Central memory CD8-positive, alpha-beta T cell (primary cell): ENCODE results near the gene CIRBP.

Experiments used
- ATAC-seq: fragments of 150-1000 bp; cut with Tn5 transposase; replicated peaks from 2 replicates; pipeline ENCODE4 v1.10.0; 2022; ENCODE audit warnings: mild to moderate bottlenecking, moderate FRiP score, moderate number of reproducible peaks; ENCODE audit not compliant: poor library complexity, severe bottlenecking; ENCODE audit errors: extremely low read depth
- DNase-seq, 2 donors: peaks; one replicate each; pipeline ENCODE4 v3.0.0; 2021; ENCODE audit warnings: low spot score in 2 of 2
- H3K27ac Mint-ChIP-seq: one replicate; pipeline ENCODE4 v1.8.0; 2022; ENCODE audit warnings: low read depth, mild to moderate bottlenecking, moderate library complexity, mixed read lengths
- H3K27me3 Mint-ChIP-seq: one replicate; pipeline ENCODE4 v1.8.0; 2022; ENCODE audit warnings: mixed read lengths
- H3K36me3 Mint-ChIP-seq: one replicate; pipeline ENCODE4 v1.8.0; 2022; ENCODE audit warnings: mild to moderate bottlenecking, moderate library complexity, mixed read lengths; ENCODE audit not compliant: insufficient read depth
- H3K4me1 Mint-ChIP-seq: one replicate; pipeline ENCODE4 v1.8.0; 2022; ENCODE audit warnings: mixed read lengths
- H3K4me3 Mint-ChIP-seq: one replicate; pipeline ENCODE4 v1.8.0; 2022; ENCODE audit warnings: mild to moderate bottlenecking, moderate library complexity, mixed read lengths
- H3K9me3 Mint-ChIP-seq: one replicate; pipeline ENCODE4 v1.8.0; 2022; ENCODE audit warnings: mixed read lengths

CIRBP gene

GRCh38 chr19:1280636-1281568 lies 11.8 kb downstream of the CIRBP start:
- Mint-ChIP-seq H3K27ac (peak overlapping the region; percentile 87), H3K27me3 (peaks cover 15% of the 10 kb centered on the region), H3K4me1 (peaks cover 27% of the 10 kb centered on the region), H3K9me3 (no peaks in the 10 kb centered on the region), H3K4me3 (no peak overlapping the region), H3K36me3 (peaks cover 9% of the 10 kb centered on the region)
- ATAC-seq (no peak), DNase-seq (no peak)

- Mint-ChIP-seq H3K9me3 (no peaks in the 10 kb centered on the region), H3K4me1 (peaks cover 24% of the 10 kb centered on the region), H3K27me3 (peaks cover 22% of the 10 kb centered on the region), H3K36me3 (peaks cover 7% of the 10 kb centered on the region), H3K27ac (no peak overlapping the region), H3K4me3 (no peak overlapping the region)
- ATAC-seq (no peak), DNase-seq (no peak)
Measured at GRCh38 chr19:1281569-1282287, 12.6 kb downstream of the CIRBP start.

- H3K27me3 Mint-ChIP-seq: peaks cover 24% of the 10 kb centered on the region
- no peaks in the 10 kb centered on the region for H3K9me3 Mint-ChIP-seq
- H3K36me3 Mint-ChIP-seq: peaks cover 7% of the 10 kb centered on the region
- H3K4me1 Mint-ChIP-seq: peaks cover 22% of the 10 kb centered on the region
- H3K4me3 Mint-ChIP-seq: no peak overlapping the region
- DNase-seq (no peak), ATAC-seq (no peak)
- no peak overlapping the region for H3K27ac Mint-ChIP-seq
Measured at GRCh38 chr19:1282588-1283206, 13.6 kb downstream of the CIRBP start.

GRCh38 chr19:1283207-1283916 lies 14.2 kb downstream of the CIRBP start:
- H3K27me3 Mint-ChIP-seq: peaks cover 24% of the 10 kb centered on the region
- DNase-seq: no peak
- no peak overlapping the region for H3K4me3 Mint-ChIP-seq
- no peak for ATAC-seq
- no peak overlapping the region for H3K27ac Mint-ChIP-seq
- H3K4me1 Mint-ChIP-seq: peaks cover 22% of the 10 kb centered on the region
- peaks cover 5% of the 10 kb centered on the region for H3K36me3 Mint-ChIP-seq
- no peaks in the 10 kb centered on the region for H3K9me3 Mint-ChIP-seq

- no peak overlapping the region for H3K27ac Mint-ChIP-seq
- DNase-seq: no peak
- ATAC-seq: no peak
- H3K9me3 Mint-ChIP-seq: no peaks in the 10 kb centered on the region
- H3K4me3 Mint-ChIP-seq: no peak overlapping the region
- H3K4me1 Mint-ChIP-seq: peaks cover 22% of the 10 kb centered on the region
- H3K27me3 Mint-ChIP-seq: peaks cover 24% of the 10 kb centered on the region
- peaks cover 5% of the 10 kb centered on the region for H3K36me3 Mint-ChIP-seq
Measured at GRCh38 chr19:1283917-1284292, 14.8 kb downstream of the CIRBP start.

GRCh38 chr19:1284293-1284978 lies 15.3 kb downstream of the CIRBP start:
- Mint-ChIP-seq H3K4me1 (peaks cover 21% of the 10 kb centered on the region), H3K27me3 (peaks cover 24% of the 10 kb centered on the region), H3K36me3 (peaks cover 5% of the 10 kb centered on the region), H3K9me3 (no peaks in the 10 kb centered on the region), H3K27ac (no peak overlapping the region), H3K4me3 (peak overlapping the region; percentile 40)
- ATAC-seq: no peak
- no peak for DNase-seq

- peaks cover 2% of the 10 kb centered on the region for H3K36me3 Mint-ChIP-seq
- no peak overlapping the region for H3K27ac Mint-ChIP-seq
- ATAC-seq (no peak), DNase-seq (no peak)
- peaks cover 14% of the 10 kb centered on the region for H3K4me1 Mint-ChIP-seq
- H3K27me3 Mint-ChIP-seq: peaks cover 24% of the 10 kb centered on the region
- peak overlapping the region; percentile 40 for H3K4me3 Mint-ChIP-seq
- H3K9me3 Mint-ChIP-seq: no peaks in the 10 kb centered on the region
Measured at GRCh38 chr19:1284979-1285736, 16.0 kb downstream of the CIRBP start.

GRCh38 chr19:1285737-1286360 lies 16.7 kb downstream of the CIRBP start, which contains the start of gene EFNA2:
TSS of gene EFNA2 (plus strand) at chr19:1285873. CDS start at chr19:1286169, 296 bp downstream.
- DNase-seq (no peak), ATAC-seq (no peak)
- H3K9me3 Mint-ChIP-seq: no peaks in the 10 kb centered on the region
- peak within 1 kb of the TSS; percentile 69 for H3K4me3 Mint-ChIP-seq
- no peak within 1 kb of the TSS for H3K27ac Mint-ChIP-seq
- H3K36me3 Mint-ChIP-seq: peaks cover 2% of the 10 kb centered on the region
- peaks cover 9% of the 10 kb centered on the region for H3K4me1 Mint-ChIP-seq
- H3K27me3 Mint-ChIP-seq: peaks cover 24% of the 10 kb centered on the region

GRCh38 chr19:1286487-1287353 lies 17.6 kb downstream of the CIRBP start:
- Mint-ChIP-seq H3K9me3 (no peaks in the 10 kb centered on the region), H3K36me3 (no peaks in the 10 kb centered on the region), H3K4me3 (peak overlapping the region; percentile 69), H3K4me1 (peaks cover 6% of the 10 kb centered on the region), H3K27me3 (peaks cover 24% of the 10 kb centered on the region), H3K27ac (no peak overlapping the region)
- DNase-seq: no peak
- no peak for ATAC-seq

GRCh38 chr19:1287354-1288225 lies 18.5 kb downstream of the CIRBP start:
- Mint-ChIP-seq H3K9me3 (no peaks in the 10 kb centered on the region), H3K4me3 (no peak overlapping the region), H3K27me3 (peaks cover 32% of the 10 kb centered on the region)

More at GRCh38 chr19:1287354-1288225, 18.5 kb downstream of the CIRBP start:
- H3K4me1 Mint-ChIP-seq: peaks cover 5% of the 10 kb centered on the region
- peaks cover 1% of the 10 kb centered on the region for H3K36me3 Mint-ChIP-seq
- H3K27ac Mint-ChIP-seq: no peak overlapping the region
- DNase-seq (no peak), ATAC-seq (no peak)
